Mesenteric fat pad (tissue), 1 donor: ENCODE measurements around the gene UMPS. TPM values are rescaled to one million over a fixed set of nuclear protein-coding genes. Genes with fewer than 3 reads are reported as not detected.

Experiments used
- DNase-seq: peaks from one replicate; pipeline ENCODE4 v3.0.0-alpha.2; 2020; ENCODE audit warnings: low spot score
- total RNA-seq: library from RNA; stranded (reverse); fragmentation: NEBNext Ultra II Directional; extraction: Animal tissue kit (Norgen Biotek cat#: 25700); gene quantifications from one replicate; pipeline ENCODE4 v1.2.1, GENCODE V29; 2021
- donor health status: DM: yes; HTN: yes; CAD: no.

UMPS gene
- total RNA-seq, 1 donor from 2014 or later, result 20.8 TPM

GRCh38 chr3:124763206-124763605 lies 33.0 kb downstream of the UMPS start:
- DNase-seq, result peak; percentile 73

- DNase-seq, result peak; percentile 69
Measured at GRCh38 chr3:124763644-124764358, 33.5 kb downstream of the UMPS start.

DNA sequence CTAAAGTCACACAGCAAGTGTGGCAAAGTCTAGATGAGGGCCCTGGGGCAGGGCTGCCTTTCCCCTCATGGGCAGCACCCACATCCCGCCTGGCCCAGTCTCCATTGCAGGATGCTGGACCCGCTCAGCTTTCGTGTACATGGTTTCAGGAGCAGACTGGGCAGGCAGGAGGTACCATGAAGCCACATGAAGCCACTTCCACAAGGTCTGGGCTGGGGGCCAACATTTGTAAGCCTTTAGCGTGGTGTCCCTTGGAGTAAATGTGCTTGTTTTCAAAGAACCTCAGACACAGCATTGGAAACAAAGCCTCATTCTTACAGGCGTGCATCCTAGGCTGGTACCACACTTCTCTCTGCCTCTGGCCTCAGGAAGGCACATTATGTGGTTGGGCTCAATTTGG lies 34.5 kb downstream of the UMPS start:
- peak; percentile 53 for DNase-seq

- peak; percentile 77 for DNase-seq
Measured at GRCh38 chr3:124765197-124765840, 35.1 kb downstream of the UMPS start.

- peak; percentile 76 for DNase-seq
Measured at GRCh38 chr3:124766113-124767095, 36.2 kb downstream of the UMPS start.

GRCh38 chr3:124767264-124767663 lies 37.0 kb downstream of the UMPS start:
- DNase-seq, result no peak

- no peak for DNase-seq
Measured at GRCh38 chr3:124767691-124768090, 37.4 kb downstream of the UMPS start.

DNA sequence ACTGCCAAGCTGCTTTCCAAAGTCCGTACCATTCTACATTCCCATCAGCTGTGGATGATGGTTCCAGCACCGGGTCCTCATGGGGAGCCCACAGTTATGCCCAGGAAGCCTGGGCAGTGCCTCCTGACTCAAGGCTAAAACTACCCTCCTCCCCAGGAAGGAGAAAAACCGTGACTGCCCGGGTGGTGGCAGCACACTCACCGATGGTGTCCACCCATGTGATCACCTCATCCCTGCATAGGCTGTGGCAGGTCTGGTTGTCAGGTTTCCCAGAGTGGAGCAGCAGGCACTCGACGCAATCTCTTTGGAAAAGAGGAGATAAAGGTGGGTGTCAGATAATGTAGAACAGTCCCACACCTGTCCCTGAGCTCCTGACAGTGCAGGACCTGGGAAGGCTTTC lies 38.6 kb downstream of the UMPS start:
- no peak for DNase-seq

- DNase-seq, result no peak
Measured at GRCh38 chr3:124769462-124769861, 39.2 kb downstream of the UMPS start.

GRCh38 chr3:124770336-124771082 lies 40.3 kb downstream of the UMPS start:
- no peak for DNase-seq

DNA sequence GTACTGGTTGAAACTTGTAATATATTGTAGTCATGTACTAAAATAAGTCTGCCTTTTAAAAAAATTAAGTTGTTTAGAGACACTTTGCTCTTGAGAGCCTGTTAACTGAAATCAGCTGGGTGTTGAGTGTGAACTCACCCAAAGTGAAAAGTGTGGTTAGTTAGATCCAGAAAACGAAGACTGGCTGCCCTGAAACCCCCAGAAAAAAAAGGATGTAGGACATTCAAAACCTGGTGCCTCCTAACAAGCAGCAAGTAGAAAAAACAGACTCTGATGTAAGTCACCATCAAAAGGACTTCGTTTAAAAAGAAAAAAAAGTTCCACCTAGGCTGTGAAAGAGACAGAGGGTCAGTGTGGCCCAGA lies 40.8 kb downstream of the UMPS start:
- no peak for DNase-seq

DNA sequence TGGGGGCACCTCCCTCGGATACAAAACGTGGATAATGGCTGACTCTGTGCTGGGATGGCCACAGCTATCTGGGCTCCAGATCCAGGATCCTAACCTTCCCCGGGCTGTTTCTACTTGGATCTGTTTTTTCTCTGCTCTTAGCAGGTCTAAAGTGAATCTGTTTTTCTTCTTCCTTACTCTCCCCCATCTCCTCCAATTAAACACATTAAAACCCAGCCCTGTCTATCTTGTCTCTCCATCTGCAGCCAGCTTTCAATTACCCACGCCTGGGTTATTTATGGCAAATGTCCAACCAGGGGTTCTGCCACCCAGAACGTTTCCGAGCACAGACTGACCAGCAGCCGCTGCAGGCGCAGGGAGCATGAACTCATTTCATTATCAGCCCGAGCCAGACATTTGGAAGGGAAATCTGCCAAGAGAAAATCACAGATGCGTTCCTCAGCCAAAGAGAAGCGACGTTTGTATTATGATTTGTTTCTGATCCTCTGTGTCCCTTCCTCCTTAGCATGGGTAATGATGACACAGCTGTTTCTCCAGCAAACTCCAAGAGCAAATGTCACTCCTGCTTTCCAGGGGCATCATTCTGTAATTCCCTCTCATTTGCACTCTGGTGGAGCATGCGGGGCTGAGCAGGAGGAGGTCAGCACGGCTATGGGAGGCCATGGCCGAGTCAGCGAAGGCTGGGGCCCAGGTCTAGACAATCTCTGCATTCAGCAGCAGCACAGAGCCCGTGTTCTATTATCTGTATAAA lies 42.0 kb downstream of the UMPS start:
- DNase-seq, result no peak

DNA sequence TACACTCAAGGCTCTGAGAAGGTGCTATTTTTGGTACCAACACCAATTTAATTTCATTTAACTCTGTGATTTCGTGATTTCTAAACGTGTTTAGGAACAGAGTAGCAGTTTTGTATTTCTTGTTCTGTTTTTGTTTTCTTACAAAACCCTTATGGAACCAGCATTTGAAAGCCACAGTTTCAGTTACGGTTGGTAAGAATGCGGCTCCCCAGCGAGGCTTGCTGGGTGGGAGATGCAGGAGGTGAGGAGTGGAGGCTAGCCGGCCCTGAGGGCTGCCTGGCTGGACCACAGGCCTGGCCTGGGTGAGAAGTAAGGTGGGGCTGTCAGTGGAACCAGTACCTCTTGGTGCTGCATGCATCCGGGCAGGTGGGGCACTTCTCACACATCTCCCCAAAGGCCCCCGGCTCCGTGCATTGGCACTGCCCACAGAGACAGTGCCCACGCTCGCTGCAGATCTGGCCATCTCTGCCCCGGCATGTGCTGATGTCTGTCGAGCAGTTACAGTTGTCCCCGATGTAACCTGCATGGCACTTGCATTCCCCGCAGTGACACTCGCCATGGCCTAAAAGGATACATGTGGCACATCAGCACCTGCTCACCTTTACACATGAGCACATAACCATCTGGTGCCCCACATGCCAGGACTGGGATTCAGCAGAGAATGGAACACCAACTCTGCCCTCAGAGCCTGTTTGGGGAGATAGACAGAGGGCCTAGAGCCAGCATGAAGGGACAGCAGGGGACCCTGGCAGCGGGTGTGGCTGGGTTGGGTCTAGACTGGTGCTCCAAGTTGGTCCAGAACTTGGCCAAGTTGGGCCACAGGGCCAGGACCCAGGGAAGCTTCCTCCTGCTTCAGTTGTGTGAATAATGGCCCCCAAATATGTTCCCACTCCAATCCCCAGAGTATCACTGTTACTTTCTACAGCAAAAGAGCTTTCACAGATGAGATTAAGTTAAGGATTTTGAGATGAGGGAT lies 43.4 kb downstream of the UMPS start:
- DNase-seq, result no peak

GRCh38 chr3:124774327-124774718 lies 44.1 kb downstream of the UMPS start:
- no peak for DNase-seq

- DNase-seq, result no peak
Measured at GRCh38 chr3:124774841-124775402, 44.7 kb downstream of the UMPS start.

- no peak for DNase-seq
Measured at GRCh38 chr3:124775877-124776276, 45.6 kb downstream of the UMPS start.

- no peak for DNase-seq
Measured at GRCh38 chr3:124776856-124777255, 46.6 kb downstream of the UMPS start.

DNA sequence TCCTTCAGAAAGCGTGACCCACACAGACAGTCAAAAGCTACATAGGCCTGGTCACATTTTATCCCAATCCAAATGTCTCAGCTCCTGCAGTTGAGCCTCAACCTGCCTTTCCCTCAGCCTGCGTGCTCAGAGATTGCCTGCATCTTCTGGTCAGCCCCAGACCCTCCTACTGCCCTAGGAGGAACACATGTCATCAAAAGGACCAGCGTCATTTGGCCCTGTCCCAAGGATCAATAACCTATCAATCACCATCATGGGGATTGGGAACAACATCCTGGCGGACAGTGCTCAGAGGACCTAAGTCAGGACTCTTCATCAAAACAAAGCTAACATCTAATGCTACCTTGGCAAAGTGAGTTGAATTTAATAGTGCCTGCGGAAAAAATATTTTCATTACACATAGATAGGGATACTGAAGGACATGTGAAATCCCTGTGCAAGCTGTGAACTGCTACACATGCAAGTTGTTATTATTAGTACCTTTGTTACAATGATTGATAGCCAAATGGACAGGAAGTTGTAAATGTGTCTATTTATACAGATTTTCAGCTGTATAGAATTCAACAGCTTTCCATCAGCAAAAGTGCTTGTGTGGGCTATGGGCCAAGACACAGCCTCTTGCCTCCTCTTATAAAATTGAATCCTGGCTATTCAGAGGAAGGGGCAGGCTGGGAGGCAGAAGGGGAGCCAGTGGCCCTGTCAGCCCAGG lies 47.7 kb downstream of the UMPS start:
- no peak for DNase-seq
